B cell (primary cell): Measurements from ENCODE around the gene SETD1A. TPM values are rescaled to one million over a fixed set of nuclear protein-coding genes. Genes with fewer than 3 reads are reported as not detected.

ENCODE experiments used
- ATAC-seq: fragments of 200-7000 bp; cut with Tn5 transposase; one replicate; pipeline ENCODE4 v1.10.0; 2021; ENCODE audit warnings: low read depth, mild to moderate bottlenecking, moderate number of reproducible peaks, moderate library complexity
- CTCF ChIA-PET: fragments of 350-600 bp; sonication (Branson Sonifier 250); formaldehyde crosslinking; loops from one replicate; lab custom pipeline; 2021; ENCODE audit warnings: antibody characterized with exemption, inconsistent platforms; lab: Charles Lee
- POLR2A ChIA-PET: fragments of 350-600 bp; sonication (Branson Sonifier 250); formaldehyde crosslinking; loops from one replicate; lab custom pipeline; 2021; ENCODE audit warnings: antibody characterized with exemption; lab: Charles Lee
- DNase-seq: peaks from one replicate; pipeline ENCODE4 v3.0.0; 2013
- H2AFZ ChIP-seq: 2 replicates; pipeline ENCODE4 v1.6.1; 2012; ENCODE audit warnings: mild to moderate bottlenecking, low read depth, low read length; ENCODE audit not compliant: insufficient read depth, poor library complexity, severe bottlenecking
- H3K27ac ChIP-seq, 2 donors: 1 replicate in 1 of 2; 2 replicates in 1 of 2; pipeline ENCODE4 v1.5.1; 2012 to 2013; ENCODE audit warnings: low read length in 2 of 2, mild to moderate bottlenecking in 2 of 2, moderate library complexity in 1 of 2
- H3K27me3 ChIP-seq, 4 experiments: fragments of 200-600 bp in 1 of 4; sonication (generic) in 1 of 4; replicated peaks in 1 of 4; 1 replicate in 2 of 4; 2 replicates in 2 of 4; pipeline versions ENCODE4 v1.6.1 to v1.7.0; 2013 to 2016; ENCODE audit warnings: low read length in 3 of 4, mild to moderate bottlenecking in 2 of 4, mixed read lengths in 1 of 4, moderate library complexity in 1 of 4; ENCODE audit not compliant: insufficient read depth in 4 of 4, control insufficient read depth in 3 of 4; ENCODE audit errors: control extremely low read depth in 1 of 4
- H3K36me3 ChIP-seq, 2 experiments: replicated peaks in 1 of 2; 1 replicate in 1 of 2; 2 replicates in 1 of 2; pipeline versions ENCODE4 v1.6.1 to v1.7.1; 2013; ENCODE audit warnings: low read length in 1 of 2; ENCODE audit not compliant: insufficient read depth in 2 of 2, control insufficient read depth in 1 of 2; ENCODE audit errors: control extremely low read depth in 1 of 2, extremely low read depth in 1 of 2
- H3K4me1 ChIP-seq, 2 donors: fragments of 200-600 bp in 1 of 2; sonication (generic) in 1 of 2; 1 replicate in 1 of 2; 2 replicates in 1 of 2; pipeline versions ENCODE4 v1.5.1 to v1.6.1; 2013 to 2017; ENCODE audit warnings: low read length in 2 of 2; ENCODE audit not compliant: control insufficient read depth in 2 of 2, insufficient read depth in 2 of 2
- H3K4me2 ChIP-seq: replicated peaks from 2 replicates; pipeline ENCODE3; 2012; ENCODE audit warnings: mild to moderate bottlenecking, low read depth, low read length; ENCODE audit not compliant: poor library complexity, severe bottlenecking
- H3K4me3 ChIP-seq, 5 experiments: fragments of 200-600 bp in 1 of 5; sonication (generic) in 1 of 5; 1 replicate in 3 of 5; 2 replicates in 2 of 5; pipeline versions ENCODE4 v1.5.1 to v1.7.0; 2011 to 2016; ENCODE audit warnings: low read length in 4 of 5, mild to moderate bottlenecking in 4 of 5, low read depth in 2 of 5, control low read depth in 1 of 5, moderate library complexity in 1 of 5; ENCODE audit not compliant: insufficient read depth in 1 of 5; ENCODE audit errors: control extremely low read depth in 1 of 5, extremely low read depth in 1 of 5
- H3K79me2 ChIP-seq: fragments of 200-600 bp; sonication (generic); one replicate; pipeline ENCODE4 v1.6.0; 2016; ENCODE audit warnings: low read length; ENCODE audit not compliant: control insufficient read depth, insufficient read depth
- H3K9ac ChIP-seq: fragments of 200-600 bp; sonication (generic); 2 replicates; pipeline ENCODE4 v1.6.1; 2017; ENCODE audit warnings: mild to moderate bottlenecking, low read length, moderate library complexity
- H3K9me3 ChIP-seq, 3 donors: one replicate each; pipeline versions ENCODE4 v1.6.1 to v1.7.1; 2013; ENCODE audit warnings: low read length in 2 of 3; ENCODE audit not compliant: control insufficient read depth in 2 of 3, insufficient read depth in 1 of 3; ENCODE audit errors: control extremely low read depth in 1 of 3
- H4K20me1 ChIP-seq: 2 replicates; pipeline ENCODE4 v1.6.0; 2012; ENCODE audit warnings: mild to moderate bottlenecking, low read length; ENCODE audit not compliant: insufficient read depth, control insufficient read depth, poor library complexity, severe bottlenecking
- H3K27ac Mint-ChIP-seq: one replicate; pipeline ENCODE4 v1.8.0; 2021; ENCODE audit warnings: mixed read lengths
- H3K27me3 Mint-ChIP-seq: one replicate; pipeline ENCODE4 v1.8.0; 2021; ENCODE audit warnings: mixed read lengths
- H3K4me1 Mint-ChIP-seq: one replicate; pipeline ENCODE4 v1.8.0; 2021; ENCODE audit warnings: mixed read lengths
- H3K4me3 Mint-ChIP-seq: one replicate; pipeline ENCODE4 v1.8.0; 2021; ENCODE audit warnings: mixed read lengths
- H3K9me3 Mint-ChIP-seq: one replicate; pipeline ENCODE4 v1.8.0; 2022; ENCODE audit warnings: mixed read lengths; ENCODE audit not compliant: insufficient read depth
- EZH2 ChIP-seq: IDR thresholded peaks from 2 replicates; pipeline ENCODE4 v1.6.1; 2012; ENCODE audit warnings: borderline replicate concordance, low read depth, mild to moderate bottlenecking, moderate library complexity, low read length; ENCODE audit not compliant: insufficient read depth, poor library complexity, severe bottlenecking
- WGBS: methylation state at CpG from one replicate; pipeline ENCODE4 v1.1.5; 2013; ENCODE audit warnings: missing lambda C conversion rate; ENCODE audit not compliant: insufficient coverage; 5-methylcytosine and 5-hydroxymethylcytosine counted together
- intact Hi-C: fragments of 100-400 bp; cut with micrococcal nuclease; formaldehyde crosslinking; loops from one replicate; pipeline ENCODE4 v1.10.0; 2022
- polyA plus RNA-seq: library from polyadenylated mRNA; depleted of rRNA; stranded (reverse); fragments of >200 nt; gene quantifications from 2 replicates; pipeline ENCODE4 v1.2.3, GENCODE V29; 2012
- total RNA-seq, 2 donors: library from RNA; stranded (reverse); fragments of 120-200 nt in 1 of 2; gene quantifications; 1 replicate in 1 of 2; 2 replicates in 1 of 2; pipeline versions ENCODE4 v1.2.3 to v1.2.4, GENCODE V29; 2013 to 2022
- TF ChIP-seq, protein P1 (sequence below): fragments of 200-600 bp; IDR thresholded peaks from one replicate; pipeline ENCODE4 v1.8.0; 2022; ENCODE audit warnings: antibody characterized with exemption, mild to moderate bottlenecking

Gene SETD1A
- total and polyA plus RNA-seq, 2 donors (not counting 1 experiment from before 2014, with no cell fraction given) = 11.5 to 39.5 TPM

DNA sequence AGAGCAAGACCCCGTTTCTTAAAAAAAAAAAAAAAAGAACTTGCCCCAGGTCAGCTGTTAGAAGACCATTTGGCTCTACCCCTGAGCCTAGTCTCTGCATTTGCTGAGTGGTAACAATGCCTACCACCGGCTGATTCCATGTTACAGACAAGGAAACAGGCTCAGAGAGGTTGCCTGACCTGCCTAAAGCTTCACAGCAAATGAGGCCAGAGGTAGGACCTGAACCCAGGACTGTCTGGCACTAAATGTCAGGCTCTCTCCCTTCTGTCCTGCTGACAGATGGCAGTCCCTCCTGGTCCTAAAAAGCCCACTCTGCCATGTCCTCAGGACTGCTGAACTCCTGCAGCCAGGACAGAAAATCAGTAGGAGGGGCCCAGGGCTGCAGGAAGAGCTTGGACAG, 47.1 kb downstream of the SETD1A start:
- no peaks in the 10 kb centered on the region for H3K9me3 ChIP-seq
- intact Hi-C loops = no loop called here
- H4K20me1 ChIP-seq = no peaks in the 10 kb centered on the region
- TF ChIP-seq EZH2 = no peak
- TF ChIP-seq, protein P1, sequence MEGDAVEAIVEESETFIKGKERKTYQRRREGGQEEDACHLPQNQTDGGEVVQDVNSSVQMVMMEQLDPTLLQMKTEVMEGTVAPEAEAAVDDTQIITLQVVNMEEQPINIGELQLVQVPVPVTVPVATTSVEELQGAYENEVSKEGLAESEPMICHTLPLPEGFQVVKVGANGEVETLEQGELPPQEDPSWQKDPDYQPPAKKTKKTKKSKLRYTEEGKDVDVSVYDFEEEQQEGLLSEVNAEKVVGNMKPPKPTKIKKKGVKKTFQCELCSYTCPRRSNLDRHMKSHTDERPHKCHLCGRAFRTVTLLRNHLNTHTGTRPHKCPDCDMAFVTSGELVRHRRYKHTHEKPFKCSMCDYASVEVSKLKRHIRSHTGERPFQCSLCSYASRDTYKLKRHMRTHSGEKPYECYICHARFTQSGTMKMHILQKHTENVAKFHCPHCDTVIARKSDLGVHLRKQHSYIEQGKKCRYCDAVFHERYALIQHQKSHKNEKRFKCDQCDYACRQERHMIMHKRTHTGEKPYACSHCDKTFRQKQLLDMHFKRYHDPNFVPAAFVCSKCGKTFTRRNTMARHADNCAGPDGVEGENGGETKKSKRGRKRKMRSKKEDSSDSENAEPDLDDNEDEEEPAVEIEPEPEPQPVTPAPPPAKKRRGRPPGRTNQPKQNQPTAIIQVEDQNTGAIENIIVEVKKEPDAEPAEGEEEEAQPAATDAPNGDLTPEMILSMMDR = no peak
- WGBS = 80% methylated on average over 2 of the region's 2 CpGs
- no peak overlapping the region for H3K27ac Mint-ChIP-seq
- H3K9ac ChIP-seq = no peak overlapping the region
- H3K4me3 Mint-ChIP-seq = no peak overlapping the region
- no peaks in the 10 kb centered on the region for H3K79me2 ChIP-seq
- no peaks in the 10 kb centered on the region for H3K4me1 Mint-ChIP-seq
- H3K9me3 Mint-ChIP-seq = no peaks in the 10 kb centered on the region
- H3K36me3 ChIP-seq = no peaks in the 10 kb centered on the region
- no peak overlapping the region for H3K4me2 ChIP-seq
- H3K27me3 ChIP-seq = peaks cover 0 to 12% (median 3%) of the 10 kb centered on the region in 4 experiments
- no peaks in the 10 kb centered on the region for H3K4me1 ChIP-seq
- peaks cover 12% of the 10 kb centered on the region for H3K27me3 Mint-ChIP-seq
- CTCF ChIA-PET = no interaction called here
- POLR2A ChIA-PET = no interaction called here
- H2AFZ ChIP-seq = no peak overlapping the region
- H3K27ac ChIP-seq = no peak overlapping the region
- H3K4me3 ChIP-seq = no peak overlapping the region
- ATAC-seq = no peak
- DNase-seq = no peak

DNA sequence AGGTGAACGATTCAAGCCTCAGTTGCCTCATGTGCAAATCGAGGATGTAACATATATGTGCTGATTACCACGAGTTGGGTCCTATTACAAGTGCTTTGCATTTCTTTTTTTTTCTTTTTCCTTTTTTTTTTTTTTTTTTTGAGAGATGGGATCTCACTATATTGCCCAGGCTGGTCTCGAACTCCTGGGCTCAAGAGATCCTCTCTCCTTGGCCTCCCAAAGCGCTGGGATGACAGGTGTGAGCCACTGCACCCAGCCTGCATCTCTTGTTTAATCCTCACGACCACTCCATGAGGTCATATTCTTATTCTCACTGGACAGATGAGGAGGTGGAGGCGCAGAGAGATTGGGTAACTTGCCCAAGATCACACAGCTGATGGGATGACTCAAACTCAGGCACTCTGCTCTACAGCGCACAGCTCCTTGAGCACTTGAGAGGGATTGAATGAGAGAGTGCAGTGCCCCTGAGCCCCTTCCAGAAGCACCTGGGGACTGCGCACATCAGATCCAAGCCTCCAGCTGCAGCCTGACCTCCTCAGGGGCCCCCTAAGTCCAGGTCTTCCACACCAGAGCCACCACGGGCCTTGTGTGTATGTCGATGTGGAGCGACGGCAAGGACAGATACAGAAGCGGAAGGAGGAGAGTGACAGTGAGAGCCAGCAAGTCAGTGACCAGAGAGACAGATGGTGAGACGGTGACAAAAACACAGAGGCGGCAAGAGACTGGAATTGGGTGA, 48.0 kb downstream of the SETD1A start:
- Histone ChIP-seq H4K20me1 (no peaks in the 10 kb centered on the region), H3K27me3 (peaks cover 0 to 18% (median 6%) of the 10 kb centered on the region in 4 experiments), H3K4me2 (no peak overlapping the region), H3K9me3 (no peaks in the 10 kb centered on the region), H3K4me1 (no peaks in the 10 kb centered on the region), H3K9ac (no peak overlapping the region), H3K36me3 (no peaks in the 10 kb centered on the region), H3K79me2 (no peaks in the 10 kb centered on the region), H3K27ac (no peak overlapping the region), H3K4me3 (no peak overlapping the region), H2AFZ (no peak overlapping the region)
- H3K9me3 Mint-ChIP-seq = no peaks in the 10 kb centered on the region
- no peak for DNase-seq
- no peak for ATAC-seq
- ChIA-PET POLR2A (no interaction called here), CTCF (no interaction called here)
- H3K4me1 Mint-ChIP-seq = no peaks in the 10 kb centered on the region
- intact Hi-C loops = no loop called here
- H3K27ac Mint-ChIP-seq = no peak overlapping the region
- 79% methylated on average over 11 of the region's 16 CpGs for WGBS
- TF ChIP-seq, protein P1 = no peak
- no peak for TF ChIP-seq EZH2
- peaks cover 17% of the 10 kb centered on the region for H3K27me3 Mint-ChIP-seq
- no peak overlapping the region for H3K4me3 Mint-ChIP-seq
